Fibroblast of lung (primary cell): ENCODE results near the gene TREML4.

ENCODE experiments used
- CTCF ChIP-seq, 2 donors: IDR thresholded peaks in 1 of 2; conservative IDR thresholded peaks in 1 of 2; 1 replicate in 1 of 2; 2 replicates in 1 of 2; pipeline ENCODE4 v1.5.1; 2011 to 2012; ENCODE audit warnings: low read length in 2 of 2, control low read depth in 1 of 2, inconsistent platforms in 1 of 2, low read depth in 1 of 2, mild to moderate bottlenecking in 1 of 2
- EZH2 ChIP-seq: IDR thresholded peaks from 2 replicates; pipeline ENCODE4 v1.5.1; 2012; ENCODE audit warnings: low read length, control low read depth, mild to moderate bottlenecking; ENCODE audit errors: missing control alignments

- TF ChIP-seq CTCF (conservative IDR thresholded peaks at IDR 0.05 in 1 of 2, IDR thresholded peaks at IDR 0.05 in 1 of 2; ENCODE audit: low read depth in 1 of 2, low read length in 2 of 2), result no peak
- no peak for TF ChIP-seq EZH2
Measured at GRCh38 chr6:41247288-41247865, 19.2 kb downstream of the TREML4 start.
